GM12864 (cell line): ENCODE data around the gene PAX1.
A peak's percentile ranks its signal among the peaks of the same experiment; 100 is the strongest.

Experiments used
- DNase-seq: peaks from one replicate; pipeline ENCODE4 v3.0.0-alpha.2; 2011; ENCODE audit warnings: low read depth
- H3K4me3 ChIP-seq: 2 replicates; pipeline ENCODE4 v1.5.1; 2011; ENCODE audit warnings: mild to moderate bottlenecking, low read depth, low read length, control low read depth
- TF ChIP-seq, protein P1 (sequence below): IDR thresholded peaks from 2 replicates; pipeline ENCODE4 v1.5.1; 2011; ENCODE audit warnings: low read depth, mild to moderate bottlenecking, moderate library complexity, low read length, control low read depth, inconsistent platforms; ENCODE audit errors: missing control alignments

The PAX1 gene

GRCh38 chr20:21685981-21686380 is 19.5 kb upstream of the PAX1 start:
- no peak for DNase-seq
- no peak overlapping the region for H3K4me3 ChIP-seq

GRCh38 chr20:21693322-21693721 is 12.1 kb upstream of the PAX1 start:
- no peak overlapping the region for H3K4me3 ChIP-seq
- no peak for DNase-seq
- TF ChIP-seq, protein P1, sequence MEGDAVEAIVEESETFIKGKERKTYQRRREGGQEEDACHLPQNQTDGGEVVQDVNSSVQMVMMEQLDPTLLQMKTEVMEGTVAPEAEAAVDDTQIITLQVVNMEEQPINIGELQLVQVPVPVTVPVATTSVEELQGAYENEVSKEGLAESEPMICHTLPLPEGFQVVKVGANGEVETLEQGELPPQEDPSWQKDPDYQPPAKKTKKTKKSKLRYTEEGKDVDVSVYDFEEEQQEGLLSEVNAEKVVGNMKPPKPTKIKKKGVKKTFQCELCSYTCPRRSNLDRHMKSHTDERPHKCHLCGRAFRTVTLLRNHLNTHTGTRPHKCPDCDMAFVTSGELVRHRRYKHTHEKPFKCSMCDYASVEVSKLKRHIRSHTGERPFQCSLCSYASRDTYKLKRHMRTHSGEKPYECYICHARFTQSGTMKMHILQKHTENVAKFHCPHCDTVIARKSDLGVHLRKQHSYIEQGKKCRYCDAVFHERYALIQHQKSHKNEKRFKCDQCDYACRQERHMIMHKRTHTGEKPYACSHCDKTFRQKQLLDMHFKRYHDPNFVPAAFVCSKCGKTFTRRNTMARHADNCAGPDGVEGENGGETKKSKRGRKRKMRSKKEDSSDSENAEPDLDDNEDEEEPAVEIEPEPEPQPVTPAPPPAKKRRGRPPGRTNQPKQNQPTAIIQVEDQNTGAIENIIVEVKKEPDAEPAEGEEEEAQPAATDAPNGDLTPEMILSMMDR, result peak; percentile 63

More at GRCh38 chr20:21685981-21686380, 19.5 kb upstream of the PAX1 start:
- TF ChIP-seq, protein P1, result no peak

DNA sequence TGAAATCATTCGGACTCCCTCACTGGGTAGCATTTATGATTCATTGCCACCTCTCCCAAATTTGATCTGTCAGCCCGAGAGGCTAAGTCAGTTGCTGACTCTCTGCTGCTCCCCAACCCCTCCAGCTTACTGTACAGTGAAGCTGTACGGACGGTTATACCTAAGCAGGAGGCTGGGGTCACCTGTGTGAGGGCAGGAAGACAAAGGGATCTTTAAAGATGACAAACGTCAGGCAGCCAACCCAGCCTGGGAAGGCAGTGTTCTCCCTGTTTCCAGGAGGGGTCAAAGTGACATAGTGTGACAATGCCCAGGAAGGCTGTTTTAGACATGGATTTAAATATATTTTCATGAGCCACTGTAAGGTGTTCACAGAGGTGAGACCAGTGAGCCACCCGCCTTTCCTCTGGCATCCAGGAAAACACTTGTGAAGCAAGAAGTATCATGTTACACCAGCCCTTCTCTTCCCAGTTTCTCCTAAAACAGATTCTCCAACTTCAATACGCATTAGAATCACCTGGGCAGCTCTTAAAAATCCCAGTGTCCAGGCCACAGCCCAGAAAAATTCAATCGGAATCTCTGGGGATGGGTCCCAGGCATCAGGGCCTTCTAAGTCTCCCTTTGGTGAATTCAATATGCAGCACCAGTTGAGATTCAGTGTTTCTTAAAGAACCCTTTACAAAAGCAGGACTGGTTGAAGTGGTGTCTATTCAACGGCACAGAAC is 6.8 kb upstream of the PAX1 start:
- TF ChIP-seq, protein P1, result no peak
- no peak overlapping the region for H3K4me3 ChIP-seq
- DNase-seq, result no peak

DNA sequence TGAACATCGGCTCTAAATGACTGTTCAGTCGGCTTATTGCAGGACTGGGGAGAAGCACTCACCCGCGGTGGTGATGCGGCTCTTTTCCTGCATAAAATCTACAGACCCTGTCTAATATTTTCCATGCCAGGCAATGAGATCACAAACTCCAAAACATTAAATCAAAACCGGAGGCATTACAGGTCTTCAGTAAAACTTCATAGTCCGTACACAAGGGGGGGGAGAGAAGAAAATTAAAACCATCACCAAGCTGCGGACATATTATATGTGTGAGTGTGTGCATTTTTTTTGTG is 6.3 kb upstream of the PAX1 start:
- TF ChIP-seq, protein P1, result no peak
- H3K4me3 ChIP-seq, result no peak overlapping the region
- DNase-seq, result no peak

GRCh38 chr20:21701171-21701876 is 4.1 kb upstream of the PAX1 start:
- TF ChIP-seq, protein P1, result no peak
- DNase-seq, result no peak
- H3K4me3 ChIP-seq, result no peak overlapping the region

DNA sequence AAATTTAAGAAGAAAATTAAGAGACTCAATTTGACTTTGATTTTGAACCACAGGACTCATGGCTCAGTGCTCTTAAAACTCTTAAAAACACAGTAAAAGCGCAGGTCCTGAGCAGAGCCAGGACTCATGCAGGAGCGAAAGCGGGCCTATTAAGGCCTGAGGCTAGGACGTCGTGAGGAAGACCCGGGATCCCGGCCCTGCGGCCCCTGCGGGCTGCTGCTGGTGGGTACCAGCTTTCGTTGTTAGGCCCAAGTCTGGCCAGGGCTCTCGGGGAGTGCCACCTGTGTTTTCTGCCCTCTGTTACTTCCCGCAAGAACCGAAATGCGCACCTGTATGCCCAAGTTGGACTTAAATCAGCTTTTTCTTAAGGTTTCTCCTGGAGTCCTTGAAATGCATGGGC is 3.4 kb upstream of the PAX1 start:
- no peak for DNase-seq
- no peak overlapping the region for H3K4me3 ChIP-seq

More for the DNA sequence above, 3.4 kb upstream of the PAX1 start:
- TF ChIP-seq, protein P1, result no peak
